Left ventricle myocardium superior (tissue), 1 donor: ENCODE data around the gene IGHMBP2. TPM values are rescaled to one million over a fixed set of nuclear protein-coding genes. Genes with fewer than 3 reads are reported as not detected.
"Not testable (repeated sequence)": the region's sequence is repeated elsewhere in the genome, so short reads cannot be mapped to it uniquely, and the experiment has no call there.

Experiments used
- ATAC-seq: fragments of 200-7000 bp; cut with Tn5 transposase; one replicate; pipeline ENCODE4 v1.9.1; 2020; ENCODE audit warnings: mild to moderate bottlenecking, moderate library complexity
- DNase-seq: peaks from one replicate; pipeline ENCODE4 v3.0.0-alpha.2; 2020
- intact Hi-C: fragments of 100-400 bp; cut with micrococcal nuclease; formaldehyde crosslinking; loops from one replicate; pipeline ENCODE4 v1.11.0; 2022
- total RNA-seq: library from RNA; stranded (reverse); fragmentation: NEBNext Ultra II Directional; extraction: Animal tissue kit (Norgen Biotek cat#: 25700); gene quantifications from one replicate; pipeline ENCODE4 v1.2.1, GENCODE V29; 2021
- donor health status: DM: no; HTN: yes; CAD: no; lungs with severe emphysema.

Gene IGHMBP2
- total RNA-seq, 1 donor from 2014 or later, result 14.7 TPM

GRCh38 chr11:68884827-68885226 is 18.9 kb upstream of the IGHMBP2 start:
- intact Hi-C loops, ATAC-seq: not testable (repeated sequence)

GRCh38 chr11:68889948-68890446 is 13.7 kb upstream of the IGHMBP2 start:
- intact Hi-C loops, result no loop called here
- peak; percentile 82 for DNase-seq
- peak; percentile 80 for ATAC-seq

More at GRCh38 chr11:68884827-68885226, 18.9 kb upstream of the IGHMBP2 start:
- DNase-seq, result not testable (repeated sequence)

GRCh38 chr11:68890490-68891231 is 13.0 kb upstream of the IGHMBP2 start:
- intact Hi-C loops, result no loop called here
- ATAC-seq (peak; percentile 95), DNase-seq (peak; percentile 91)

GRCh38 chr11:68891351-68891948 is 12.2 kb upstream of the IGHMBP2 start:
- intact Hi-C loops, result no loop called here
- DNase-seq (no peak), ATAC-seq (peak; percentile 3)

GRCh38 chr11:68892576-68892975 is 11.1 kb upstream of the IGHMBP2 start:
- ATAC-seq, result no peak

DNA sequence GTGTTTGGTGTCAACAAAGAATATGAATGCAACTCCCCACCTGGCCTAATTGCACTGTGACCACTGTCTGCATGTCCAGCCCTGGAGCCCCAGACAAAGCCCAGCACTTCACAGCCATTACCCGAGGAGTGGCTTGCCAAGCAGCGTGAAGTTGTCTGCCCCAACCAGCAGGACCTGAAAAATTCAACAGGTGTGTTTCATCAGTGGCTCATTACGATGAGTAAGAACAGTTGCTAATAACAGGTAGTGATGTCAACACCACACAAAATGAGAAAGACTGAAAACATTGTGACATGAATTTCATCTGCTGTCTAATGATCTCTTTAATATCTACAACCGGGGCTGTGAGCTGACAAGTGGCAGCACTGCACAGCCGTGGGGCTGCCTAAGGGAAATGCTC is 10.4 kb upstream of the IGHMBP2 start:
- ATAC-seq (no peak), DNase-seq (no peak)
- intact Hi-C loops, result no loop called here

More at GRCh38 chr11:68892576-68892975, 11.1 kb upstream of the IGHMBP2 start:
- no peak for DNase-seq
- intact Hi-C loops, result no loop called here

DNA sequence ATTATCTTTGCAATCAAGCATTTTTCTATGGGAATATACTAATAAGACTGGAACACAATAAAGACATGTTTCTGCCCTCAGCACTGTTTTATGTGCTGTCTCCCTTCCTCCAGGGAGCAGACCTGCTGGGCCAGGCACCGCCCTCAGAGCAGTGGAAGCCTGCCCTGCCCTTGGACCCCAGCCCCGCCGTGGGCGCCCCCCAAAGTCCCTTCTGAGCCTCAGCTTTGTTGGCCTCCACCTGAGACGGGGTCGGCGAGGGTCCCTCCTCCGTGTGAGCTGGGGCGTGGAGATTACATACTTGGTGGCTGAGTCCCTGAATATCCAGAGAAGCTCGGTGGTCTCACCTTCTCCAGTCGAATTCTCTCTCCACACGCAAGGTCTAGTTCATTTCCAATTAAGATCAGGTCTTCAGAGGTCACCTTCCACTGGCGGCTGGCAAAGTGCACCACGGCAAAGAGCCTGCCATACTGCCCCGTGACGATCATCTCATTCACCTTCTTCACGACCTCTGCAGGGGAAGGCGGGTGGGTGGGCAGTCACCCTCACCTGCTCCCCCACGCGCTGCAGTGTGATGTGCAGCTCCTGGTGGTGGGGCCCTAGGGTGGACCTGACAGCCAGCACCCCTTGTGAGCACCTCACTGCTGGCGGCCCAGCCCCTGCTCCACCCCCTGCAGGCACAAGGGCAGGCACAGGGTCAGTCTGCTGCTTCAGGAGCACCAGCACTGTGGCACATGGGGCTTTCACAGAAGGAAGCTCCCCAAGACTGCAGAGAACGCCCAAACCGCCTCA is 7.3 kb upstream of the IGHMBP2 start:
- intact Hi-C loops, result no loop called here
- DNase-seq (peak; percentile 38), ATAC-seq (peak; percentile 48)

DNA sequence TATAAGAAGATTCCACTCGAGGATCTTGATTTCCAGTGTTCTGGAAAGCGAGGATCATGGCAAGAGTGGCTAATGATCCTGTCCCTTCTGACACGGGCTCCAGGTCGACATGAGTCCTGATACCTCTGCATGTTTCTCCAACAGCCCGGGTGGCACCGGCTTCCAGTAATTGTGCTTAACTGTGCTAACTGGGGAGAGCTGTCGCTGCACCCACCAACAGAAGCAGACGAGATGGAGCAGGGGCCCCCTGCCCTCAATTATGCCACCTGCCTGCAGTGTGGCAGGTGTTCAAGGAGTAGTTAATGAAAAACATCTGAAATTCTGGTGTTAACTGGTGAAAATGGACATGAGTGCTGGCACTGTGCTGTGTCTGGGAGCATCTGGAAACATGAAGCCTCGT is 6.2 kb upstream of the IGHMBP2 start:
- DNase-seq (no peak), ATAC-seq (no peak)
- intact Hi-C loops, result no loop called here

DNA sequence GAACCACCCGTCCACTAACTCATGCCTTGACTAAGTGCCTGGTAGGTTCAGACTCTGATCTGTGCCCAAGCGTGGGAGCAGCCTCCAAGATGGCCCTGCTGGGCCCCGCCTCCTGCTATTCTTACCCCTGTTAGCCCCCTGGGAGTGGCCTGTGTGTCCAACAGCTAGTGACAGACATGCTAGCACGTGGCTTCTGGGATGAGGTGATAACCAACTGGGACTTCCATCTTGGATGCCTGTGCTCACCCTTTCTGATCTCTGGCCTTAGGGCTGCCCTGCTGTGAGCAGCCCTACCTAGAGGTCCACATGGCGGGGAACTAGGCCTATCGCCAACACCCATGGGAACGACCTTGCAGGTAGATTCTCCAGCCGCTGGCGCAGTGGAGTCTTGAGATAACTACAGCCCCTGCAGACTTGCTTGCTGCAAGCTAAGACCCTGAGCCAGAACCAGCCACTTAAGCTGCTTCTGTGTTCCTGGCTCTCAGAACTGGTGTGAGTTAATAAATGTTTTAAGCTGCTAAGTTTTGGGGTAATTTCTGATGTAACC is 2.8 kb upstream of the IGHMBP2 start:
- ATAC-seq (no peak), DNase-seq (no peak)
- intact Hi-C loops, result no loop called here

GRCh38 chr11:68904248-68904847 is 657 bp downstream of the IGHMBP2 start:
- DNase-seq (peak; percentile 48), ATAC-seq (peak; percentile 46)
- intact Hi-C loops, result no loop called here

- DNase-seq, result no peak
- intact Hi-C loops, result no loop called here
- ATAC-seq, result no peak
These were observed 2.0 kb downstream of the IGHMBP2 start for GRCh38 chr11:68905421-68906360.

GRCh38 chr11:68908273-68908672 is 4.6 kb downstream of the IGHMBP2 start:
- intact Hi-C loops, result no loop called here
- DNase-seq (no peak), ATAC-seq (peak; percentile 77)

- DNase-seq (no peak), ATAC-seq (no peak)
- intact Hi-C loops, result no loop called here
These were observed 7.3 kb downstream of the IGHMBP2 start for GRCh38 chr11:68910965-68911364.

- DNase-seq, result no peak
- intact Hi-C loops, result no loop called here
- ATAC-seq, result no peak
These were observed 8.0 kb downstream of the IGHMBP2 start for GRCh38 chr11:68911731-68912130.

- intact Hi-C loops, result no loop called here
- DNase-seq (no peak), ATAC-seq (no peak)
These were observed 8.6 kb downstream of the IGHMBP2 start for GRCh38 chr11:68912254-68912653.

DNA sequence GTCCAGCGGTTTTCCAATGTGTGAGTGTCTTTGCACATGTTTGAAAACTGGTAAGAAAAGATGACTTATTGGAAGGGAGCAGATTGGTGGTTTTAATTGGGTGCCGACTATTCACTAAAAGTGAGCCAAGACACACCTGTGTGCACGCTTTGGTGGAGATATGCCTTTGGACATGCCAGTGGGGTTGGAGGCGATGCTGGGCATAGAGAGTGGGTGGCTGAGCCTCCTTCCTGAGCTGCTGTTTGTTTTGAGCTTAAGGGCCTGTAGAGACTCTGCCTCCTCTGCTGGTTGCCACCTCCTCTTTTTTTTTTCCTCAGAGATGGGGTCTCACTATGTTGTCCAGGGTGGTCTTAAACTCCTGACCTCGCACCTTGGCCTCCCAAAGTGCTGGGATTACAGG is 9.5 kb downstream of the IGHMBP2 start:
- intact Hi-C loops, result no loop called here
- no peak for DNase-seq
- ATAC-seq, result no peak

DNA sequence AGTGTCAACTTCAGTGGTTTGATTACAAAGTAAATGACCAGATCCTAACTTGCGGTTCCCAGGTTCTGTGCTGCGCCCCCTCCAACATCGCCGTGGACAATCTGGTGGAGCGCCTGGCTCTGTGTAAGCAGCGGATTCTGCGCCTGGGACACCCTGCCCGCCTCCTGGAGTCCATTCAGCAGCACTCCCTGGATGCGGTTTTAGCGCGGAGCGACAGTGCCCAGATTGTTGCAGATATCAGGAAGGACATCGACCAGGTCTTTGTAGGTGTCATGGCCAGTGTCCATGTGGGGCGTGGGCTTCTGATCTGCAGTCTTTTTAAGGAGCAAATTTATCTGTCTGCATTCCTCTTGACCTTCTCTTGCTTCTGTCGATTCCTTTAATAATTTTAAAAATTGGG is 11.1 kb downstream of the IGHMBP2 start:
- ATAC-seq (no peak), DNase-seq (no peak)
- intact Hi-C loops, result no loop called here

DNA sequence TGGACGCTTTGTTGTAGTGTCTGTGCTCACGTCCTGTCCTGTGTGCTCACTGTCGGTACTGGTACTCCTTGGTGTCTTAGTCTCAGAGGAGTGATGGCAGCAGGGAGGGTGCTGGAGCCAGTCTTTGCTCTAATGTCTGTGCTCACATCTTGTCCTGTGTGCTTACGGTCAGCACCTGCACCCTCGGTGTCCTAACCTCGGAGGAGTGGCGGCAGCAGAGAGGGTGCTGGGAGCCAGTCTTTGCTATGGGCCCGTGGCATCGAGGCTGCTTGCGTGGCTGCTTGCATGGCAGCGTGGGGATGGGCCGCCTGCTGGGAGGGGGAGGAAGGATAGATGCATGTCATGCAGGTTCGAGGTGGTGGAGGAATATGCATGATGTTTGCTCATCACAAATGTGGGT is 12.7 kb downstream of the IGHMBP2 start:
- no peak for ATAC-seq
- intact Hi-C loops, result no loop called here

More for the DNA sequence above, 12.7 kb downstream of the IGHMBP2 start:
- no peak for DNase-seq
